Measurements from ENCODE around the gene TAF3. TPM values are rescaled to one million over a fixed set of nuclear protein-coding genes. Genes with fewer than 3 reads are reported as not detected.
"Not testable (repeated sequence)": the region's sequence is repeated elsewhere in the genome, so short reads cannot be mapped to it uniquely, and the experiment has no call there.

The TAF3 gene
- total RNA-seq, 2 donors from 2014 or later: 9.9 to 10.8 TPM

- DNase-seq (ENCODE audit: low spot score): peak; percentile 17
- intact Hi-C loops (cut with DNase I): no loop called here
Observed at GRCh38 chr10:7810443-7810842, 7.9 kb upstream of the TAF3 start.

- DNase-seq (ENCODE audit: low spot score): no peak
- intact Hi-C loops (cut with DNase I): no loop called here
Observed at GRCh38 chr10:7811000-7811399, 7.3 kb upstream of the TAF3 start.

- intact Hi-C loops (cut with DNase I): not testable (repeated sequence)
- peak; percentile 40 for DNase-seq (ENCODE audit: low spot score)
Observed at GRCh38 chr10:7811743-7812142, 6.6 kb upstream of the TAF3 start.

GRCh38 chr10:7813481-7813880 lies 4.8 kb upstream of the TAF3 start:
- peak; percentile 38 for DNase-seq (ENCODE audit: low spot score)
- intact Hi-C loops (cut with DNase I): no loop called here

- intact Hi-C loops (cut with DNase I): no loop called here
- DNase-seq (ENCODE audit: low spot score): peak; percentile 54
Observed at GRCh38 chr10:7817576-7817975, 729 bp upstream of the TAF3 start.

- intact Hi-C loops (cut with DNase I): no loop called here
- no peak for DNase-seq (ENCODE audit: low spot score)
Observed at GRCh38 chr10:7817984-7818294, 366 bp upstream of the TAF3 start.

- intact Hi-C loops (cut with DNase I): no loop called here
- peak; percentile 75 for DNase-seq (ENCODE audit: low spot score)
Observed at GRCh38 chr10:7819121-7819460, 786 bp downstream of the TAF3 start.

- intact Hi-C loops (cut with DNase I): no loop called here
- no peak for DNase-seq (ENCODE audit: low spot score)
Observed at GRCh38 chr10:7824251-7824650, 5.9 kb downstream of the TAF3 start.

GRCh38 chr10:7826971-7827370 lies 8.7 kb downstream of the TAF3 start:
- DNase-seq (ENCODE audit: low spot score): no peak

GRCh38 chr10:7829289-7829834 lies 11.1 kb downstream of the TAF3 start:
- DNase-seq (ENCODE audit: low spot score): no peak
- intact Hi-C loops (cut with DNase I): no loop called here

More at GRCh38 chr10:7826971-7827370, 8.7 kb downstream of the TAF3 start:
- intact Hi-C loops (cut with DNase I): no loop called here

- no peak for DNase-seq (ENCODE audit: low spot score)
- intact Hi-C loops (cut with DNase I): no loop called here
Observed at GRCh38 chr10:7832060-7832459, 13.8 kb downstream of the TAF3 start.

GRCh38 chr10:7833210-7833609 lies 14.9 kb downstream of the TAF3 start:
- intact Hi-C loops (cut with DNase I): no loop called here

GRCh38 chr10:7834262-7834661 lies 16.0 kb downstream of the TAF3 start:
- intact Hi-C loops (cut with DNase I): no loop called here
- no peak for DNase-seq (ENCODE audit: low spot score)

More at GRCh38 chr10:7833210-7833609, 14.9 kb downstream of the TAF3 start:
- DNase-seq (ENCODE audit: low spot score): no peak

GRCh38 chr10:7836571-7836970 lies 18.3 kb downstream of the TAF3 start:
- intact Hi-C loops (cut with DNase I): no loop called here
- no peak for DNase-seq (ENCODE audit: low spot score)

- DNase-seq (ENCODE audit: low spot score): no peak
- intact Hi-C loops (cut with DNase I): no loop called here
Observed at GRCh38 chr10:7846591-7846990, 28.3 kb downstream of the TAF3 start.

- intact Hi-C loops (cut with DNase I): loop anchor here in 1 of 2 donors (5.0 kb wide), 1 partner anchor 474 kb away; no protein-coding TSS in a partner anchor
- no peak for DNase-seq (ENCODE audit: low spot score)
Observed at GRCh38 chr10:7853226-7853842, 35.0 kb downstream of the TAF3 start.

GRCh38 chr10:7853890-7854289 lies 35.6 kb downstream of the TAF3 start:
- DNase-seq (ENCODE audit: low spot score): no peak
- intact Hi-C loops (cut with DNase I): loop anchor here in 1 of 2 donors (5.0 kb wide), 1 partner anchor 473 kb away; no protein-coding TSS in a partner anchor

GRCh38 chr10:7855205-7855604 lies 36.9 kb downstream of the TAF3 start:
- DNase-seq (ENCODE audit: low spot score): no peak
- intact Hi-C loops (cut with DNase I): no loop called here

- intact Hi-C loops (cut with DNase I): no loop called here
- no peak for DNase-seq (ENCODE audit: low spot score)
Observed at GRCh38 chr10:7856678-7857077, 38.4 kb downstream of the TAF3 start.

- peak; percentile 29 for DNase-seq (ENCODE audit: low spot score)
Observed at GRCh38 chr10:7857262-7857661, 39.0 kb downstream of the TAF3 start.

GRCh38 chr10:7861509-7862120 lies 43.3 kb downstream of the TAF3 start:
- intact Hi-C loops (cut with DNase I): no loop called here
- no peak for DNase-seq (ENCODE audit: low spot score)

More at GRCh38 chr10:7857262-7857661, 39.0 kb downstream of the TAF3 start:
- intact Hi-C loops (cut with DNase I): no loop called here

All from posterior vena cava (tissue), 2 donors.